HG02852 (cell line): ENCODE data around the gene RAI14.

Experiments
- ATAC-seq: cut with Tn5 transposase; IDR thresholded peaks from one replicate; pipeline ENCODE4 v1.9.1; 2021; ENCODE audit warnings: mild to moderate bottlenecking, moderate library complexity; ENCODE audit not compliant: unreplicated experiment

The RAI14 gene

DNA sequence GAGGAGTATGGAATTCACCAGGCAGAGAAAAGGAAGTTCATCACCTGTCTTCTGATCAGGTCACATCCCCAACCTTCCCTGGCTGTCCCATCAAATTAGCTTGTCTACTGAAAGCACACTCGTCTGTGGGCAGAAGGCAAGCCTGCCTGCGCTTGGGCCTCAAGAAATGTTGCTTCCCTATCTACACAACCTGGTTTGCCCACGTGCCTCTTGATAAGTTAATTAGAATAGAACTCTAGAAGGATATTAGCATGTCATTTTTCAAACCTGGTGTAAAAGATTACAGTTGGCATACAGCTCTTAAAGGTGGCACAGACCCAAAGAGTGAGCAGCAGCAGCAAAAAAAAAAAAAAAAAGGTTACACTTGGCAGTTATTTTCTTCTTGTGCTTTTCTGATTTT, 188.0 kb downstream of the RAI14 start:
- no peak for ATAC-seq

DNA sequence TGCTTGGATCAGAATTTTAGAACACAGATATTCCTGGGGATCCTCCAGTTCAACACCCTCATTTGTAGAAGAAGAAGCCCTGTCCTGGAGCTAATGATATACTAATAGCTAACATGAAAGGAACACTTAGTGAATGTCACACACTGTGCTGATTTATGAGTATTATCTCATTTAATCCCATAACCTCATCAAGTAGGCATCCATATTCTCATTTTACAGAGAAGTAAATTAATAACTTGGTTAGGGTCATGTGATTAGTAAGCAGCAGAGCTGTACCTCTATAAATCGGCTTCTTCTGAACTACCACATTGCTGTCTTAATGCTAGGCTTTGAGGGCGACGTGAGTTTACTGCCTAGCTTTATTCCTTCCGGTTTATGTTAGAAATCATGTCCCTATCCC, 188.9 kb downstream of the RAI14 start:
- no peak for ATAC-seq

- ATAC-seq: no peak
These were observed 190.9 kb downstream of the RAI14 start for GRCh38 chr5:34847056-34847455.

GRCh38 chr5:34847552-34847951, 191.4 kb downstream of the RAI14 start:
- no peak for ATAC-seq

DNA sequence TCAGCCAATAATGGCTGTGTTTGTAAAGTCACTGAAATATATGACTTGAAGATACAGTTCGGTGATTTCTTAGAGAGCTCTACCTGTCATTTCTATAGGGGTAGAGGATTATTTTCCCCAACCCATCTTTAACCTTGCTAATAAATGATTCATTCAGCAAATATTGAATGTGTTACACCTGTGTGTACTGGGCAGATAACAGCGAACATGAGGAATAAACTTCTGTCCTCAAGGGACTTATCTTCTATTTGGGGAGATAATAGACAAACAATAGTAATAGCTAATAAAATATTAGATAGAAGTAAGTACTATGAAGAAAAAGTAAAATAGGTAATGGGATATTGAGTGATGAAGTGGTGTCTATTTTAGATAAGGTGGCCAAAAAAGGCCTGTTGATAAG, 192.1 kb downstream of the RAI14 start:
- ATAC-seq: no peak

GRCh38 chr5:34849253-34849652, 193.1 kb downstream of the RAI14 start:
- ATAC-seq: no peak

- peak; percentile 99 for ATAC-seq
These were observed 198.5 kb downstream of the RAI14 start for GRCh38 chr5:34854459-34855174.

GRCh38 chr5:34857161-34857560, 201.0 kb downstream of the RAI14 start:
- ATAC-seq: no peak

- no peak for ATAC-seq
These were observed 201.8 kb downstream of the RAI14 start for GRCh38 chr5:34857894-34858293.

DNA sequence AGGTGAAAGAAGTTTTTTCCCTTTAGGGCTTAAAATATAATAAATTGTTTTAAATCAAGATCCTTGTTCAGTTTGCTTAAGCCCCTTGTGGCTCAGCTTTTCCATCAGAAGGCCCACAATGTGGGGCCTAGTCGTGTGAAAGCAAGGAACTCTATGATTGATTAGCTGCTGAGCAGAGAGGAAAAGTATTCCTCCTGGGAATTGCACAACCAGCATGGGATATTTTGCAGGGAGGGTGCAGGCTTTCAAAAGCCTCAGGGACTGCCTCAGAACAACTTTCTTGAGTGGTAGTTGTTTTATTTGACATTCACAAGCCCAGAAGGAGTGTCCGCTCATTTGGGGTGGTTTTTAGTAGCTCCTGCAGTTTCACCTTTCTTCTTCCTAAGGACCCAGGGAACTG, 202.7 kb downstream of the RAI14 start:
- ATAC-seq: no peak

GRCh38 chr5:34859253-34859652, 203.1 kb downstream of the RAI14 start:
- no peak for ATAC-seq

- ATAC-seq: no peak
These were observed 207.8 kb downstream of the RAI14 start for GRCh38 chr5:34863946-34864345.

DNA sequence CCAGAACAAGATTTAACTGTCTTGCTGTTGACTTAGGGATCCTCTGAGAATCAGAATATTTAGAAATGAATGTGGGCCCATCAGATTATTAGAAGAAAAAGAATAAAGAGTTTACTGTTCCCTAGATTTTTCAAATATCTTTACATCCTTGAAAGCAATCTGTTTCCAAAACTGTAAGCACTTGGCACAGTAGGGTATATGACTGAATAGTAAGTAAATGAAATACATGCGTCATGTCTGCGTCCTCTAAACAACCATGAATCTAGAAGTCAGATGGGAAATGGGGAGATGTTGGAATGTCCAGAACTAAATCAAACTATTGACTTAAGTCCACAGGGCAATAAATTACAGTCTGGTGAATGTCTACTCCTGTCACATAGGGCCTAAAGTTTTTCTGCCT, 209.0 kb downstream of the RAI14 start:
- ATAC-seq: no peak

DNA sequence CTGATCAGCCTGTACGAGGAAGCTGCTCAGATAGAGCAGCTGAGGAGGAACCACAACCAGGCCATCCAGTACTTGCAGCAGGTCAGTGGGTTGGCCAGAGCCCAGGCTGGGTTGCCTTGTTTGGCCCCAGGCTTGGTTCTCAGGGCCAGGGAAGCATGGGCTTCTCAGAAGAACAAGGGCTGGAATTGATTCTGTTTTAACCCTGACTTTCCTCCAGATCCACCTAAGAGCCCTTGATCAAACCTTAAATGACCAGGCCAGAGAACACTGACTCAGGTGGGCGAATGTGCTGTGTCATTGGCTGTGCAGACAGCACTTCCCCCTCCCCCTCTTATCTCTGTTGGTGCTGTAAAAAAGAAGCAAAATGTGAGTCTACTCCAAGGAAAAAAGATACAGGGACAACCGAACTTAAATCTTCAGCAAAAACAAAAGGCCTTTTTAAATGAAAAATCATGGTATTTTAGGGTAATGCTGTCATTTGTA, 210.9 kb downstream of the RAI14 start:
- no peak for ATAC-seq

DNA sequence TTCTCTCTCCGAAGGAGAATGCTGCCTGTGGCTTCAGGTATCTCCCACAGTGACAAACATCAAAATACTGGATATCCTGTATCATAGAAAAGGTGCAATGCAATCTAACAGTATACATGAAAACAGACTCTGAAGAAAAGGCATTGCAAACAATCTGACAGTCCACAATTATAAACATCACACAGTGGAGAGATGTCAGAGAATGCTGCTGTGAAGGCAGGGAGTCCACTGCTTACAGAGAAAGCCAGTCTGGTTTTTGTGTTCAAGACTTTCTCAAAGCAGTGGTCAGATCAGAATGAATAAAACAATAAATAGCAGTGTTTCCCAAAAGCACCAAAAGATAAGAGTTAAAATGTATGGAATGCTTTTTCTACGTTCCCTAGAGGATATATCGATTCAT, 211.5 kb downstream of the RAI14 start:
- ATAC-seq: no peak

DNA sequence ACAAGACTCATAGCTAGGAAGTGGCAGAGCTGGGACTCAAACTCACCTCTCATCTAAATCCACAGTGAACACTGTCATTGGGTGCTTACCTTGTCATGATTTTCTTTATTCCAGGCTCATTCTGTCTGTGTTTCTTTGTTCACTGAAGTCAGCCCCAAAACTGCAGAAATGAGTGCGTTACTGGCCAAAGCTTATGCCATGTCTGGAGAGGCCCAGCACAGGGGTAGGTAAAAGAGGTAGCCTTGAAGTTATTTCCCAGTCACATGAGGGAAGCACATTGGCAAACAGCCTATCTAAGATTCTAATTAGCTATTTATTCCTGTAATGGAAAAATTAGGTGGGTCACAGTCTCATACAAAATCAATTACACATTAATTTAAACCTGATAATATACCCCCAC, 212.7 kb downstream of the RAI14 start:
- ATAC-seq: no peak

DNA sequence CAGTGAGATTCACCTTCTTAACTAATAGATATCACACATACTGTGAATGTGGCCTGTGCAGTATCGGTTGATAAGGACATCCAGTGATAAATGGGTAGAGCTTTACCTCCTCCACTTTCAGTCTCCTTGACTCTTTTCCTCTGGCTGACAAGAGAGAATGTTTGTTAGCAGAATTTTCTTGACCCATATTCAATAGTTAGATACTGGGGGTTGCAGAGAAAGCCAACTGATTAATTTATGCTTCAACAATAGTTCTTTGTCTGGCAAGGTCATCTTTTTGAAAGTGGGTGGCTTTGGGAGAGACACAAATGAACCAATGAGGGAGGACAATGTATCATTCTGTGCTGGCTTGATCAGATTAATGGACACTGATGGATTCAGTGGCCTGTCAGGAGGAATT, 213.1 kb downstream of the RAI14 start:
- ATAC-seq: no peak

DNA sequence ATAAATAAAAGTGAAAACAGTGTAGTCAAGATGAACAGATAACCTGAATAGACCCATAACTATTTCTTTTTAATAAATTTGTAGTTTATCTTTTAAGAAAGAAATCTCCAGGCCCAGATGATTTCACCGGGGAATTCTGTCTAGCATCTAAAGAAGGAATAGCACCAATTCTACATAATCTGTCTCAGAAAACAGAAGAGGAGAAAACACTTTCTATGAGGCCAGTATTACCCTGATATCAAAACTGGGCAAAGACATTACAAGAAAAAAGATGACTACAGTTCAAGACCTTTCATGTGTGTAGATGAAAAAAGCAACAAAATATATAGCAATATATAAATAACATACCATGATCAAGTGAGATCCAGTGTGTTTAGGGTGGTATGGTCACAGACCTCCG, 214.3 kb downstream of the RAI14 start:
- no peak for ATAC-seq

- ATAC-seq: no peak
These were observed 220.1 kb downstream of the RAI14 start for GRCh38 chr5:34876275-34876674.

DNA sequence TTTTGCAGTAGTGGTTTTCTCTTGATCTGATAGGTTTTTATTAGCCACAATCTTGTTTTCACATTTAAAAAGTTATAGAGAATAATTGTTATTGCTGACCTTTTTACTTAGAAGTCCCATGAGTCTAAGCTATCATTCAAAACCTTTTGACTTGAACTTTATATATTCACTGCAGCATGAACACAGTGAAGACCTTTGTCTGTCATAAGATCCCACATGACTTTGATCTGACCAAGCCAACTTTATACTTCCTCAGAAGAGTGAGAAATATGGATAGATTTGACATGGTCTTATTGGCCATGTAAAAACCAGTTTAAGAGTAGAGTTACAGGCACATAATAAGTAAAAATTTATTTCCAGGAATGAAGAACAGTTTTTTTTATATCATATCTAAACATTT, 225.1 kb downstream of the RAI14 start:
- no peak for ATAC-seq
